SK-N-SH (cell line): ENCODE measurements around the gene SLC35F5. TPM values are rescaled to one million over a fixed set of nuclear protein-coding genes. Genes with fewer than 3 reads are reported as not detected.

Source experiments
- CTCF ChIA-PET: fragments of 300-600, 350-600 bp; formaldehyde crosslinking; extraction: SDS; loops from one replicate; lab custom pipeline; 2021; lab: Yijun Ruan, JAX
- POLR2A ChIA-PET: fragments of 350-600 bp; sonication (Branson Sonifier 250); formaldehyde crosslinking; extraction: SDS; loops from one replicate; lab custom pipeline; 2020; ENCODE audit warnings: antibody characterized with exemption, inconsistent platforms; lab: Yijun Ruan, JAX
- DNase-seq: peaks from one replicate; pipeline ENCODE4 v3.0.0; 2012
- H2AFZ ChIP-seq: fragments of 200-600 bp; sonication (generic); 2 replicates; pipeline ENCODE4 v1.8.1; 2016; ENCODE audit warnings: antibody characterized with exemption, mild to moderate bottlenecking, low read depth
- H3F3A ChIP-seq: fragments of 200-600 bp; sonication (generic); replicated peaks from 2 replicates; pipeline ENCODE3; 2016; ENCODE audit warnings: antibody characterized with exemption, mild to moderate bottlenecking; ENCODE audit not compliant: insufficient read depth
- H3K27ac ChIP-seq, 2 experiments: fragments of 200-500 bp in 1 of 2; fragments of 200-600 bp in 1 of 2; sonication (Bioruptor generic) in 1 of 2; sonication (generic), shearing (Covaris generic) in 1 of 2; 2 replicates each; pipeline versions ENCODE4 v1.5.1 to v1.6.1; 2014 to 2016; ENCODE audit warnings: low read depth in 2 of 2, inconsistent platforms in 1 of 2, low read length in 1 of 2, mild to moderate bottlenecking in 1 of 2, mixed read lengths in 1 of 2
- H3K27me3 ChIP-seq: fragments of 200-600 bp; sonication (generic), shearing (Covaris generic); 2 replicates; pipeline ENCODE4 v1.6.1; 2016; ENCODE audit warnings: mixed run types; ENCODE audit not compliant: insufficient read depth
- H3K36me3 ChIP-seq, 2 experiments: fragments of 200-500 bp in 1 of 2; fragments of 200-600 bp in 1 of 2; sonication (Bioruptor generic) in 1 of 2; sonication (generic) in 1 of 2; replicated peaks in 1 of 2; 2 replicates each; pipeline versions ENCODE3 to v1.5.1; 2014 to 2016; ENCODE audit warnings: low read length in 1 of 2, mild to moderate bottlenecking in 1 of 2; ENCODE audit not compliant: insufficient read depth in 2 of 2, control insufficient read depth in 1 of 2
- H3K4me1 ChIP-seq, 2 experiments: fragments of 200-500 bp in 1 of 2; fragments of 200-600 bp in 1 of 2; sonication (Bioruptor generic) in 1 of 2; sonication (generic), shearing (Covaris generic) in 1 of 2; 2 replicates each; pipeline versions ENCODE4 v1.5.1 to v1.6.1; 2014 to 2016; ENCODE audit warnings: low read depth in 1 of 2, low read length in 1 of 2, mixed run types in 1 of 2; ENCODE audit not compliant: insufficient read depth in 2 of 2, control insufficient read depth in 1 of 2
- H3K4me2 ChIP-seq: fragments of 200-600 bp; sonication (generic), shearing (Covaris generic); 2 replicates; pipeline ENCODE4 v1.6.1; 2017; ENCODE audit warnings: mixed run types
- H3K4me3 ChIP-seq, 2 experiments: fragments of 200-500 bp in 1 of 2; fragments of 200-600 bp in 1 of 2; sonication (Bioruptor generic) in 1 of 2; sonication (generic), shearing (Covaris generic) in 1 of 2; 2 replicates each; pipeline versions ENCODE4 v1.5.1 to v1.8.1; 2014 to 2016; ENCODE audit warnings: low read depth in 2 of 2, inconsistent platforms in 1 of 2, low read length in 1 of 2, mild to moderate bottlenecking in 1 of 2, mixed read lengths in 1 of 2, moderate library complexity in 1 of 2
- H3K79me2 ChIP-seq: fragments of 200-600 bp; sonication (generic); 2 replicates; pipeline ENCODE4 v1.8.1; 2017; ENCODE audit warnings: mild to moderate bottlenecking; ENCODE audit not compliant: insufficient read depth
- H3K9ac ChIP-seq: fragments of 200-600 bp; sonication (generic); 2 replicates; pipeline ENCODE4 v1.6.1; 2017; ENCODE audit warnings: mixed run types
- H3K9me2 ChIP-seq: fragments of 200-600 bp; sonication (generic); 2 replicates; pipeline ENCODE4 v1.6.1; 2017; ENCODE audit warnings: mixed run types
- H3K9me3 ChIP-seq: fragments of 200-600 bp; sonication (generic); 2 replicates; pipeline ENCODE4 v1.6.1; 2017; ENCODE audit warnings: mixed run types, mild to moderate bottlenecking, moderate library complexity
- H4K20me1 ChIP-seq: fragments of 200-600 bp; sonication (generic); 2 replicates; pipeline ENCODE4 v1.6.1; 2017; ENCODE audit warnings: mild to moderate bottlenecking, mixed run types; ENCODE audit not compliant: insufficient read depth
- CHD2 ChIP-seq: fragments of 150-350 bp; IDR thresholded peaks from 2 replicates; pipeline ENCODE4 v1.6.1; 2018; ENCODE audit warnings: low read length; ENCODE audit not compliant: partially characterized antibody
- ELF1 ChIP-seq: IDR thresholded peaks from 2 replicates; pipeline ENCODE4 v1.4.0; 2012
- EP300 ChIP-seq, 2 experiments: IDR thresholded peaks; 2 replicates each; pipeline versions ENCODE4 v1.4.0 to v1.6.1; 2012; ENCODE audit warnings: borderline replicate concordance in 1 of 2, low read depth in 1 of 2, low read length in 1 of 2
- FOSL2 ChIP-seq: IDR thresholded peaks from 2 replicates; pipeline ENCODE4 v1.4.0; 2012; ENCODE audit warnings: low read depth, mild to moderate bottlenecking, moderate library complexity, borderline replicate concordance
- FOXJ3 ChIP-seq: sonication (generic); formaldehyde crosslinking; IDR thresholded peaks from 2 replicates; pipeline ENCODE4 v1.5.1; 2020; ENCODE audit warnings: mild to moderate bottlenecking, missing genetic modification reagents
- FOXM1 ChIP-seq: IDR thresholded peaks from 2 replicates; pipeline ENCODE4 v1.4.0; 2012; ENCODE audit warnings: low read depth, mild to moderate bottlenecking
- GABPA ChIP-seq: IDR thresholded peaks from 2 replicates; pipeline ENCODE4 v1.4.0; 2012; ENCODE audit warnings: low read depth, mild to moderate bottlenecking
- JUND ChIP-seq: IDR thresholded peaks from 2 replicates; pipeline ENCODE4 v1.4.0; 2012
- NRF1 ChIP-seq: IDR thresholded peaks from 2 replicates; pipeline ENCODE4 v1.6.1; 2012; ENCODE audit warnings: low read depth, mild to moderate bottlenecking, low read length
- POLR2AphosphoS5 ChIP-seq: IDR thresholded peaks from 2 replicates; pipeline ENCODE4 v1.6.1; 2012; ENCODE audit warnings: low read depth, low read length
- RCOR1 ChIP-seq: fragments of 150-350 bp; IDR thresholded peaks from 2 replicates; pipeline ENCODE4 v1.6.1; 2017; ENCODE audit warnings: antibody characterized with exemption, low read length
- SIN3A ChIP-seq: IDR thresholded peaks from 2 replicates; pipeline ENCODE4 v1.6.1; 2012; ENCODE audit warnings: low read depth, mild to moderate bottlenecking, low read length, moderate library complexity, borderline replicate concordance
- SMC3 ChIP-seq: IDR thresholded peaks from 2 replicates; pipeline ENCODE4 v1.6.1; 2012; ENCODE audit warnings: low read depth, low read length, improper control_type of control experiment
- TAF1 ChIP-seq: IDR thresholded peaks from 2 replicates; pipeline ENCODE4 v1.6.1; 2012; ENCODE audit warnings: low read depth, mild to moderate bottlenecking, low read length, moderate library complexity, borderline replicate concordance
- TCF12 ChIP-seq: IDR thresholded peaks from 2 replicates; pipeline ENCODE4 v1.4.0; 2012
- WGBS: methylation state at CpG from one replicate; pipeline ENCODE4 v1.1.6; 2017; ENCODE audit warnings: low lambda C conversion rate; 5-methylcytosine and 5-hydroxymethylcytosine counted together
- polyA plus RNA-seq, 3 experiments: library from polyadenylated mRNA; depleted of rRNA; stranded (reverse); fragments of >200 nt; gene quantifications; 2 replicates each; pipeline ENCODE4 v1.2.3, GENCODE V29; 2012
- TF ChIP-seq, protein P1 (sequence below): fragments of 200-600 bp; sonication (generic); IDR thresholded peaks from 2 replicates; pipeline ENCODE4 v1.6.1; 2017; ENCODE audit warnings: antibody characterized with exemption, mild to moderate bottlenecking, moderate library complexity
- TF ChIP-seq, protein P2 (sequence below): IDR thresholded peaks from 2 replicates; pipeline ENCODE4 v1.6.1; 2012; ENCODE audit warnings: mild to moderate bottlenecking, low read depth, low read length, moderate library complexity
- TF ChIP-seq, protein P3 (sequence below): fragments of 150-350 bp; IDR thresholded peaks from 2 replicates; pipeline ENCODE4 v1.6.1; 2016; ENCODE audit warnings: mild to moderate bottlenecking, low read depth, low read length

Gene SLC35F5
- polyA plus RNA-seq, 1 of the 3 experiments (the other 2 are of a cell fraction): 16.8 TPM

DNA sequence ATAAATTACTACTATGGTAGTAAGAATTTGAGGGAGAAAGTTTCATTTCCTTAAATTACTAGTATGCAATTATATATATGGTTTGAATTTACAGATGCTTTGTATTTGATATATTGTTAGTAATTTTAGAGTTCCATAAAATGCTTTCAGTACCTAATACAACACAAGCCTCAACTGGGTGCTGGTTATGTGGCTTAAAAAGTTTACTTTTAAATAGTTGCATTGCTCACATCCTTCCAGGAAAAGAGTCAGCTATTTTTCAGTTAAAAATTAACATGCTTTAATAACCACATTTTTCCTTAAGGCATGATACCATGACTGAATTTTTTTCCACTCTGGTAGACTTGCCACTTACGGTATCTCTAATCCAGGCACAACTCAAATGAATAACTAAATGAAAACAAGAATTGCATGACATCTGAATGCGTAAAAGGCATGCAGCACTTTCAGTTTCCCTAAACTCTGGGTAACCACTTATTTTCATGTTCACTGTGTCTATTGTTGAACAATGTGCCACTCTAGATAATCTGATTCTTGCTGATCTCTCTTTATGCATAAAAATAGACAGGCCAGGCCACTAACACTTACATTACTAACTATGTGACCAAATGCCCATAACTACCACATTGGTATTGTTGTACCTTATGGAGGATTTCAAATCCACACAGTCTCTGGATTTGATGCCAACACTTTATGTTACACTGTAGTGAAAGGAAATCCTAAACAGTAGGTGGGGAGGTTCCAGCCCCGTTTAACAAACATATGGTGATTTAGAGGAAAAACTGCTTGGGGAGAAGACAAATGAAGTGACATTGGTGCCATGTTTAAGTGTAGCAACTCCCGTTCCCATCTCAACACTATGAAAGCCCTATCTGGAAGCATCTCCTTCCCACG is 35.5 kb upstream of the SLC35F5 start (continued):
- TF ChIP-seq, protein P1, sequence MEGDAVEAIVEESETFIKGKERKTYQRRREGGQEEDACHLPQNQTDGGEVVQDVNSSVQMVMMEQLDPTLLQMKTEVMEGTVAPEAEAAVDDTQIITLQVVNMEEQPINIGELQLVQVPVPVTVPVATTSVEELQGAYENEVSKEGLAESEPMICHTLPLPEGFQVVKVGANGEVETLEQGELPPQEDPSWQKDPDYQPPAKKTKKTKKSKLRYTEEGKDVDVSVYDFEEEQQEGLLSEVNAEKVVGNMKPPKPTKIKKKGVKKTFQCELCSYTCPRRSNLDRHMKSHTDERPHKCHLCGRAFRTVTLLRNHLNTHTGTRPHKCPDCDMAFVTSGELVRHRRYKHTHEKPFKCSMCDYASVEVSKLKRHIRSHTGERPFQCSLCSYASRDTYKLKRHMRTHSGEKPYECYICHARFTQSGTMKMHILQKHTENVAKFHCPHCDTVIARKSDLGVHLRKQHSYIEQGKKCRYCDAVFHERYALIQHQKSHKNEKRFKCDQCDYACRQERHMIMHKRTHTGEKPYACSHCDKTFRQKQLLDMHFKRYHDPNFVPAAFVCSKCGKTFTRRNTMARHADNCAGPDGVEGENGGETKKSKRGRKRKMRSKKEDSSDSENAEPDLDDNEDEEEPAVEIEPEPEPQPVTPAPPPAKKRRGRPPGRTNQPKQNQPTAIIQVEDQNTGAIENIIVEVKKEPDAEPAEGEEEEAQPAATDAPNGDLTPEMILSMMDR: no peak

- Histone ChIP-seq H3K9me2 (no peaks in the 10 kb centered on the region), H2AFZ (no peak overlapping the region; the same call in 1 of the 2 replicates), H3K4me2 (no peak overlapping the region)
- 44% methylated on average over 8 of the region's 8 CpGs for WGBS
- TF ChIP-seq, protein P1: no peak
- TF ChIP-seq, protein P2, sequence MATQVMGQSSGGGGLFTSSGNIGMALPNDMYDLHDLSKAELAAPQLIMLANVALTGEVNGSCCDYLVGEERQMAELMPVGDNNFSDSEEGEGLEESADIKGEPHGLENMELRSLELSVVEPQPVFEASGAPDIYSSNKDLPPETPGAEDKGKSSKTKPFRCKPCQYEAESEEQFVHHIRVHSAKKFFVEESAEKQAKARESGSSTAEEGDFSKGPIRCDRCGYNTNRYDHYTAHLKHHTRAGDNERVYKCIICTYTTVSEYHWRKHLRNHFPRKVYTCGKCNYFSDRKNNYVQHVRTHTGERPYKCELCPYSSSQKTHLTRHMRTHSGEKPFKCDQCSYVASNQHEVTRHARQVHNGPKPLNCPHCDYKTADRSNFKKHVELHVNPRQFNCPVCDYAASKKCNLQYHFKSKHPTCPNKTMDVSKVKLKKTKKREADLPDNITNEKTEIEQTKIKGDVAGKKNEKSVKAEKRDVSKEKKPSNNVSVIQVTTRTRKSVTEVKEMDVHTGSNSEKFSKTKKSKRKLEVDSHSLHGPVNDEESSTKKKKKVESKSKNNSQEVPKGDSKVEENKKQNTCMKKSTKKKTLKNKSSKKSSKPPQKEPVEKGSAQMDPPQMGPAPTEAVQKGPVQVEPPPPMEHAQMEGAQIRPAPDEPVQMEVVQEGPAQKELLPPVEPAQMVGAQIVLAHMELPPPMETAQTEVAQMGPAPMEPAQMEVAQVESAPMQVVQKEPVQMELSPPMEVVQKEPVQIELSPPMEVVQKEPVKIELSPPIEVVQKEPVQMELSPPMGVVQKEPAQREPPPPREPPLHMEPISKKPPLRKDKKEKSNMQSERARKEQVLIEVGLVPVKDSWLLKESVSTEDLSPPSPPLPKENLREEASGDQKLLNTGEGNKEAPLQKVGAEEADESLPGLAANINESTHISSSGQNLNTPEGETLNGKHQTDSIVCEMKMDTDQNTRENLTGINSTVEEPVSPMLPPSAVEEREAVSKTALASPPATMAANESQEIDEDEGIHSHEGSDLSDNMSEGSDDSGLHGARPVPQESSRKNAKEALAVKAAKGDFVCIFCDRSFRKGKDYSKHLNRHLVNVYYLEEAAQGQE: no peak
- TF ChIP-seq FOXM1: no peak
- TF ChIP-seq, protein P3, sequence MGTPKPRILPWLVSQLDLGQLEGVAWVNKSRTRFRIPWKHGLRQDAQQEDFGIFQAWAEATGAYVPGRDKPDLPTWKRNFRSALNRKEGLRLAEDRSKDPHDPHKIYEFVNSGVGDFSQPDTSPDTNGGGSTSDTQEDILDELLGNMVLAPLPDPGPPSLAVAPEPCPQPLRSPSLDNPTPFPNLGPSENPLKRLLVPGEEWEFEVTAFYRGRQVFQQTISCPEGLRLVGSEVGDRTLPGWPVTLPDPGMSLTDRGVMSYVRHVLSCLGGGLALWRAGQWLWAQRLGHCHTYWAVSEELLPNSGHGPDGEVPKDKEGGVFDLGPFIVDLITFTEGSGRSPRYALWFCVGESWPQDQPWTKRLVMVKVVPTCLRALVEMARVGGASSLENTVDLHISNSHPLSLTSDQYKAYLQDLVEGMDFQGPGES: no peak
- TF ChIP-seq RCOR1: no peak
- TF ChIP-seq FOSL2: no peak
- TF ChIP-seq JUND: no peak
- TF ChIP-seq SMC3: no peak
- no peak for TF ChIP-seq GABPA
- TF ChIP-seq SIN3A: no peak
- no peak for TF ChIP-seq ELF1
- TF ChIP-seq FOXJ3 (CRISPR knock-in tag): no peak
- TF ChIP-seq EP300 (IDR thresholded peaks at IDR 0.05; ENCODE audit: borderline replicate concordance in 1 of 2, low read depth in 1 of 2, low read length in 1 of 2): no peak
- TF ChIP-seq POLR2AphosphoS5: no peak
- TF ChIP-seq TAF1: no peak
- no peak for TF ChIP-seq NRF1
- no peak for TF ChIP-seq TCF12
- no peak for TF ChIP-seq CHD2
- TF ChIP-seq, all 33 proteins: peak for 0
- H3K9me3 ChIP-seq: no peaks in the 10 kb centered on the region
- ChIA-PET CTCF (interaction anchor here (1.2 kb wide), 1 partner anchor 13 kb away, joined by 3 read pairs; no protein-coding TSS in a partner anchor), POLR2A (no interaction called here)
- no peaks in the 10 kb centered on the region for H3K27me3 ChIP-seq
- H3K9ac ChIP-seq: no peak overlapping the region
- no peaks in the 10 kb centered on the region; a peak in 1 of 4 replicates for H3K4me1 ChIP-seq
- no peaks in the 10 kb centered on the region for H4K20me1 ChIP-seq
- no peaks in the 10 kb centered on the region for H3K79me2 ChIP-seq
- H3F3A ChIP-seq: no peaks in the 10 kb centered on the region
- H3K4me3 ChIP-seq: no peak overlapping the region; a peak in 1 of 4 replicates
- H3K27ac ChIP-seq: no peak overlapping the region
- no peaks in the 10 kb centered on the region for H3K36me3 ChIP-seq
- DNase-seq: no peak
Observed at GRCh38 chr2:113784823-113785744, 28.6 kb upstream of the SLC35F5 start.
